ENCODE measurements around the gene HBD. TPM values are rescaled to one million over a fixed set of nuclear protein-coding genes. Genes with fewer than 3 reads are reported as not detected.

Gene HBD
- total and polyA plus RNA-seq, 11 donors: 4.2 TPM; not detected in 10

GRCh38 chr11:5240056-5240455, 5.8 kb upstream of the HBD start:
- DNase-seq (no peak), ATAC-seq (no peak)
- Histone ChIP-seq H3K27ac (no peak overlapping the region), H3K9me3 (no peaks in the 10 kb centered on the region), H3K4me1 (no peaks in the 10 kb centered on the region), H3K27me3 (peaks cover 0 to 3% (median 0%) of the 10 kb centered on the region in 9 donors), H3K36me3 (no peaks in the 10 kb centered on the region), H3K4me3 (no peak overlapping the region)
- TF ChIP-seq CTCF (IDR thresholded peaks at IDR 0.05) (no peak), POLR2A (IDR thresholded peaks at IDR 0.05) (no peak)
- WGBS, 4 donors: 71 to 88% (median 80%) methylated on average over 1 of the region's 1 CpG
- intact Hi-C loops (cut with DNase I): no loop called here

DNA sequence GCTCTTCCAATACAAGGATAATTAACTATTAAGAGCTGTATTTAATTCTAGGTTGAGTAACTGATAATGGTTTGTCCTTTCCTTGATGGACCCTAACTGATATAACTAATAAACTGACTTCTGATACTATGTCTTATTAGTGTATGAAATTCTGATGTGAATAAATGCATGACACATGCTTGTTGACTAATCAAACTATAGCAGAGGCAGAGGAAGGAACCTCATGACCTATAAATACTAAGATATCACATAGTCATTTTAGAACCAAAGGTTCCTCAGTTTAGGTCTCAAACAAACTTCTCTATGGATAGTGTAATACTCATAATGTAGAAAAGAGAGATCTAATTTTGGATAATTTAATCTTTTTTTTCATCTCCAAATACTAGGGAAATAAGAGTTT, 4.8 kb upstream of the HBD start:
- TF ChIP-seq CTCF (IDR thresholded peaks at IDR 0.05): no peak
- no peak for TF ChIP-seq POLR2A (IDR thresholded peaks at IDR 0.05)

DNA sequence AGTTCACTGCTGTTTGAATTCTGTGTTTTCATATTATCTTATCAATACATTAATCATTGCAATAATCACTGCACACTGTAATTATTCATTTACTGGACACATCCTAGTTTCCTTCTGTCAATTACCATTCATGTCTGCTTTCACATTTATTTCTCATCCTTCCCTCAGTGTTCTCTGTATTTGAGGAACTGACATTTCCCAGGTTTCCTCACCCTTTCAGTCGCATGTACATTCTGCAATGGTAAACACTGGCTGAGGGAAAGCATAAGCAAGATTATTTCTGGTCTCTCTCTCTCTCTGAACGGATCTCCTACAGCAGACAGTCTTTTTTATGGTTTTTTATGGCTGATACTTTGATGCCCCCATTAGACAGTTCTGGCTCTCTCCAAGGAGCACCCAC, 4.2 kb upstream of the HBD start:
- no peaks in the 10 kb centered on the region for H3K4me1 ChIP-seq
- DNase-seq (no peak), ATAC-seq (no peak)
- no peak overlapping the region for H3K4me3 ChIP-seq
- no peaks in the 10 kb centered on the region for H3K9me3 ChIP-seq
- peaks cover 0 to 3% (median 0%) of the 10 kb centered on the region in 9 donors for H3K27me3 ChIP-seq
- no peak overlapping the region for H3K27ac ChIP-seq
- TF ChIP-seq CTCF (IDR thresholded peaks at IDR 0.05) (no peak), POLR2A (IDR thresholded peaks at IDR 0.05) (no peak)
- H3K36me3 ChIP-seq: no peaks in the 10 kb centered on the region
- intact Hi-C loops (cut with DNase I): no loop called here
- 41 to 54% (median 47%) methylated on average over 2 of the region's 2 CpGs for WGBS, 4 donors

More for the DNA sequence above, 4.8 kb upstream of the HBD start:
- no peaks in the 10 kb centered on the region for H3K9me3 ChIP-seq
- H3K4me3 ChIP-seq: no peak overlapping the region
- H3K27me3 ChIP-seq: peaks cover 0 to 3% (median 0%) of the 10 kb centered on the region in 9 donors
- H3K36me3 ChIP-seq: no peaks in the 10 kb centered on the region
- no peaks in the 10 kb centered on the region for H3K4me1 ChIP-seq
- ATAC-seq: no peak
- DNase-seq: no peak
- H3K27ac ChIP-seq: no peak overlapping the region
- intact Hi-C loops (cut with DNase I): no loop called here

GRCh38 chr11:5237420-5237819, 3.1 kb upstream of the HBD start:
- Histone ChIP-seq H3K4me1 (no peaks in the 10 kb centered on the region), H3K27ac (no peak overlapping the region), H3K4me3 (no peak overlapping the region), H3K36me3 (no peaks in the 10 kb centered on the region), H3K9me3 (no peaks in the 10 kb centered on the region), H3K27me3 (peaks cover 0 to 3% (median 0%) of the 10 kb centered on the region in 9 donors)
- TF ChIP-seq CTCF (IDR thresholded peaks at IDR 0.05) (no peak), POLR2A (IDR thresholded peaks at IDR 0.05) (no peak)
- DNase-seq (no peak), ATAC-seq (no peak)
- intact Hi-C loops (cut with DNase I): no loop called here
- WGBS, 4 donors: 78 to 94% (median 89%) methylated on average over 1 to 2 of the region's 2 CpGs

All from heart left ventricle (tissue), 16 donors.